GM12892 (cell line): Measurements from ENCODE around the gene GGT7.

Source experiments
- POLR2A ChIP-seq: IDR thresholded peaks from 2 replicates; pipeline ENCODE4 v1.6.1; 2011; ENCODE audit warnings: low read depth, low read length, control low read depth
- POLR2AphosphoS5 ChIP-seq: IDR thresholded peaks from 2 replicates; pipeline ENCODE4 v1.6.1; 2011; ENCODE audit warnings: low read depth, low read length, control low read depth
- TAF1 ChIP-seq: IDR thresholded peaks from 2 replicates; pipeline ENCODE4 v1.6.1; 2011; ENCODE audit warnings: low read depth, mild to moderate bottlenecking, control low read depth, low read length, borderline replicate concordance

DNA sequence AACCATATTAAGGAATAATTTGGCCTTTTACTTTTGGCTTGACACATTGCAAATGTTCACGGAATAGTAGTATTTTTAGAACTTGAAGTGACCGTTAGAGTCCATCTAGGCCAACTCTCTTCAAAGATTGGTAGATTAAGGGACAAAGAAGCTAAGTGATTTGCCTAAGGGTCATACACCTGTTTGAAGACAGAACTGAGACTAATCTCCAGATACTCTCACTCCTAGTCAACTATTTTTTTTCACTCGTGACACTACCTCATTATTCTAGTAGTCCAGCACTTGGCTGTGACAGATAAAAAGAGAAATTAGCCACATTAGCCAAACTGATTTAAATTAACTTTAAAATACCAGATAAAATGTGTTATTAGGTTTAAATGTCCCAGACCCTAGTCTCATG is 14.4 kb upstream of the GGT7 start:
- TF ChIP-seq POLR2A (no peak), TAF1 (no peak), POLR2AphosphoS5 (no peak)
